DND-41 (cell line): Measurements from ENCODE around the gene RNGTT.

ENCODE experiments used
- EZH2 ChIP-seq: IDR thresholded peaks from 3 replicates; pipeline ENCODE4 v1.6.1; 2012; ENCODE audit warnings: borderline replicate concordance, low read depth, mild to moderate bottlenecking, moderate library complexity, low read length, inconsistent platforms; ENCODE audit not compliant: severe bottlenecking
- TF ChIP-seq, protein P1 (sequence below): IDR thresholded peaks from 2 replicates; pipeline ENCODE4 v1.5.1; 2012; ENCODE audit warnings: borderline replicate concordance, low read length, moderate library complexity, mild to moderate bottlenecking; ENCODE audit not compliant: poor library complexity, severe bottlenecking; ENCODE audit errors: extremely low read depth

- TF ChIP-seq, protein P1, sequence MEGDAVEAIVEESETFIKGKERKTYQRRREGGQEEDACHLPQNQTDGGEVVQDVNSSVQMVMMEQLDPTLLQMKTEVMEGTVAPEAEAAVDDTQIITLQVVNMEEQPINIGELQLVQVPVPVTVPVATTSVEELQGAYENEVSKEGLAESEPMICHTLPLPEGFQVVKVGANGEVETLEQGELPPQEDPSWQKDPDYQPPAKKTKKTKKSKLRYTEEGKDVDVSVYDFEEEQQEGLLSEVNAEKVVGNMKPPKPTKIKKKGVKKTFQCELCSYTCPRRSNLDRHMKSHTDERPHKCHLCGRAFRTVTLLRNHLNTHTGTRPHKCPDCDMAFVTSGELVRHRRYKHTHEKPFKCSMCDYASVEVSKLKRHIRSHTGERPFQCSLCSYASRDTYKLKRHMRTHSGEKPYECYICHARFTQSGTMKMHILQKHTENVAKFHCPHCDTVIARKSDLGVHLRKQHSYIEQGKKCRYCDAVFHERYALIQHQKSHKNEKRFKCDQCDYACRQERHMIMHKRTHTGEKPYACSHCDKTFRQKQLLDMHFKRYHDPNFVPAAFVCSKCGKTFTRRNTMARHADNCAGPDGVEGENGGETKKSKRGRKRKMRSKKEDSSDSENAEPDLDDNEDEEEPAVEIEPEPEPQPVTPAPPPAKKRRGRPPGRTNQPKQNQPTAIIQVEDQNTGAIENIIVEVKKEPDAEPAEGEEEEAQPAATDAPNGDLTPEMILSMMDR, result no peak
- TF ChIP-seq EZH2, result no peak
These were observed 255.1 kb downstream of the RNGTT start for GRCh38 chr6:88708197-88708744.
